Bronchus fibroblast of lung (primary cell): ENCODE measurements around the gene C2CD2. TPM values are rescaled to one million over a fixed set of nuclear protein-coding genes. Genes with fewer than 3 reads are reported as not detected.

Experiments used
- total RNA-seq: library from RNA; depleted of rRNA; stranded (reverse); fragments of >200 nt; gene quantifications from 2 replicates; pipeline ENCODE4 v1.2.3, GENCODE V29; 2015

C2CD2 gene
- 5.7 and 10.9 TPM in 2 replicates for total RNA-seq

GRCh38 chr21:41953831-41954653, at the start of gene C2CD2:
Gene C2CD2 (minus strand): TSS chr21:41954018. CDS start chr21:41953648, 370 bp downstream.

GRCh38 chr21:41879190-41879998, 74.4 kb downstream of the C2CD2 start, which contains the start of gene PRDM15:
Gene PRDM15 (minus strand): TSS chr21:41879344. CDS start chr21:41860363, 18,981 bp downstream.

Other genes starting within 250 kb of the C2CD2 start
- gene RIPK4, start 187.0 kb downstream of the C2CD2 start, total RNA-seq, result under 0.01 TPM in 1 of 2 replicates, not detected in the other
- gene PRDM15, start 74.7 kb downstream of the C2CD2 start, total RNA-seq, result 3.3 and 3.9 TPM in 2 replicates
- 4.4 and 7.6 TPM in 2 replicates for gene ZBTB21, start 56.3 kb upstream of the C2CD2 start, total RNA-seq
- gene UMODL1, start 117.3 kb upstream of the C2CD2 start, total RNA-seq, result not detected in 2 replicates